ENCODE results near the gene PCBP3.

- TF ChIP-seq CTCF (IDR thresholded peaks at IDR 0.05 in 4 of 5, conservative IDR thresholded peaks at IDR 0.05 in 1 of 5) (no peak), POLR2A (IDR thresholded peaks at IDR 0.05) (no peak)
Measured at GRCh38 chr21:45957981-45958600, 314.6 kb downstream of the PCBP3 start.

Measured in gastrocnemius medialis (tissue), 4 donors.